Testis (tissue), 2 donors: ENCODE measurements around the gene BAZ1B.

Experiments
- POLR2A ChIP-seq: fragments of 450-650 bp; IDR thresholded peaks from one replicate; pipeline ENCODE4 v1.6.1; 2017; ENCODE audit warnings: antibody characterized with exemption, mild to moderate bottlenecking, moderate library complexity
- TF ChIP-seq, protein P1 (sequence below), 3 experiments: fragments of 450-650 bp in 2 of 3; fragments of 200-600 bp in 1 of 3; sonication (generic) in 1 of 3; IDR thresholded peaks; one replicate each; pipeline ENCODE4 v1.5.1; 2016 to 2019; ENCODE audit warnings: antibody characterized with exemption in 3 of 3, mild to moderate bottlenecking in 2 of 3, moderate library complexity in 1 of 3

DNA sequence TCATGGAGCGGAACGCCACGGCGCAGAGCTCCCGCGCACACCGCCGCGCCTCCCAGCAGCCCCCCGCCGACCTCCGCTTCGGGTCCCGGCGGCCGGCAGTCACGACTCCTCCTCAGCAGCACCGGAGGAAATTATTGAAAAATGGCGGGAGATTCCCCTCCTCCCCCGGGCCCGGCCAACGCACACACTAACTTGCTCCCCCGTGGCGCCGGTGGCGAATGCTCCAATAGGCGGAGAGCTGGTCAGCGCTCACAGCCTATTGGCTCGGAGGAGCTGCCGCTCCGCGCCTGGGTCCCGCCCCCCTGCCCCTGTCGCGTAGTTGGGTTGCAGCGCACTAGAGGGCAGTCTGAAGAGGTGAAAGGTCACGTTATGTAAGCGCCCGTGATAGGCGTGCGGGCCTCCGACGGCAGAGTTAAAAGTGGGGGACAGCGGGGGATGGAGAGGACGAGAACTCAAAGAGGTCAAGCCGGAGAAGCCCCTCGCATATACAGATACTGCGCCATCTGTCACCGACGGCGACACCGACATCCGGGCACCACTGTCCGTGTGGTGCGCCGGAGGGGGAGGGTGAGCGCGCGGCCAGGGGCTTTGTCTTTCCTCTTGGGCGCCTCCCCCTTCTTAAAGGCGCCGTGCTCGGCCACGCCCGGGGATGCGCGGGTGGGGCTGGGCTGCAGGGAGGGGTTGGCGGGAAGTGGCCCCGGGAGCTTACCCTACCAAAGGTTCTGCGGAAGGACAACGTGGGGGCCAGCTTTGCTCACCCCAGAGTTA is at the start of gene BAZ1B:
- TF ChIP-seq, protein P1, sequence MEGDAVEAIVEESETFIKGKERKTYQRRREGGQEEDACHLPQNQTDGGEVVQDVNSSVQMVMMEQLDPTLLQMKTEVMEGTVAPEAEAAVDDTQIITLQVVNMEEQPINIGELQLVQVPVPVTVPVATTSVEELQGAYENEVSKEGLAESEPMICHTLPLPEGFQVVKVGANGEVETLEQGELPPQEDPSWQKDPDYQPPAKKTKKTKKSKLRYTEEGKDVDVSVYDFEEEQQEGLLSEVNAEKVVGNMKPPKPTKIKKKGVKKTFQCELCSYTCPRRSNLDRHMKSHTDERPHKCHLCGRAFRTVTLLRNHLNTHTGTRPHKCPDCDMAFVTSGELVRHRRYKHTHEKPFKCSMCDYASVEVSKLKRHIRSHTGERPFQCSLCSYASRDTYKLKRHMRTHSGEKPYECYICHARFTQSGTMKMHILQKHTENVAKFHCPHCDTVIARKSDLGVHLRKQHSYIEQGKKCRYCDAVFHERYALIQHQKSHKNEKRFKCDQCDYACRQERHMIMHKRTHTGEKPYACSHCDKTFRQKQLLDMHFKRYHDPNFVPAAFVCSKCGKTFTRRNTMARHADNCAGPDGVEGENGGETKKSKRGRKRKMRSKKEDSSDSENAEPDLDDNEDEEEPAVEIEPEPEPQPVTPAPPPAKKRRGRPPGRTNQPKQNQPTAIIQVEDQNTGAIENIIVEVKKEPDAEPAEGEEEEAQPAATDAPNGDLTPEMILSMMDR (IDR thresholded peaks at IDR 0.05) = peak in 1 of 3 experiments; percentile 2
- TF ChIP-seq POLR2A = no peak
